HG03045 (cell line): ENCODE measurements around the gene SVBP.
"Not testable (repeated sequence)": the region's sequence is repeated elsewhere in the genome, so short reads cannot be mapped to it uniquely, and the experiment has no call there.

ENCODE experiments used
- ATAC-seq: cut with Tn5 transposase; IDR thresholded peaks from one replicate; pipeline ENCODE4 v1.9.1; 2021; ENCODE audit warnings: mild to moderate bottlenecking, moderate library complexity; ENCODE audit not compliant: unreplicated experiment

SVBP gene

GRCh38 chr1:42841440-42842147, 24.4 kb upstream of the SVBP start:
- no peak for ATAC-seq

- ATAC-seq, result no peak
Observed at GRCh38 chr1:42841010-42841409, 23.8 kb upstream of the SVBP start.

GRCh38 chr1:42838482-42839190, 21.4 kb upstream of the SVBP start:
- no peak for ATAC-seq

- ATAC-seq, result no peak
Observed at GRCh38 chr1:42837709-42838108, 20.5 kb upstream of the SVBP start.

DNA sequence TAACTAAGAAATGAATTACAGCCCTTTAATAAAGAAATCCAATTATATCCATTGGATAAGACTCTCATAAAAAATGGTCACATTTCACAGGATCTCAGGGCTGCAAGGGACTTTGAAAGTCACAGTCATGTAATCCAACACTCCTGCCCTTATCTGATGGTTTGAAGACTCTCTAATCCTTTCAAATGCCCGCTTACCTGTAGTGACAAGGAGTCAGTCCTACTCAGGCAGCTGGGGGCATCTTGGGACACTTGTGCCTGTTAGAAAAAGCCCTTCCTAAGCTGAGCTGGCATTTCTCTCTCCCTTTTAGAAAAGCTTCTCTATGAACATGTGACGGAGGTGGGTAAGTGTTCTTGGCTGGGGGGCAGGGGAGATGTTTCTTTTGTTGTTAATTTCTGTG, 18.2 kb upstream of the SVBP start:
- no peak for ATAC-seq

DNA sequence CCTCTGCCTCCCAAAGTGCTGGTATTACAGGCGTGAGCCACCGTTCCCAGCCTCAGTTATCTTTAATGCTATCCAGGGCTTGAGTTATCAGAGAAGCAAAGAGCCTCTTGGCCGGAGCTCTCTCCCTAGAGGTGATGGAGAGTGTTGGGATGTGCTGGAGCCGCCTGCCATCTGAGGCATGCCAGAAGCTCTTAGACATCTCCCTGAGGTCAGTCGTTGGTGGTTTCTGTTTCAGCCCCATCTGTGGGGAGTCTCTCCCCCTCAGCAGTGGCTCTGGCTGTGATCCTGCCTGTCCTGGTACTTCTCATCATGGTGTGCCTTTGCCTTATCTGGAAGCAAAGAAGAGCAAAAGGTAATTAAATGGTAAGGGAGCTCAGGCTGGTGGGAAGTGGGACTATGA, 17.6 kb upstream of the SVBP start:
- no peak for ATAC-seq

GRCh38 chr1:42833981-42834380, 16.8 kb upstream of the SVBP start:
- ATAC-seq, result no peak

- ATAC-seq, result no peak
Observed at GRCh38 chr1:42832641-42833240, 15.5 kb upstream of the SVBP start.

- no peak for ATAC-seq
Observed at GRCh38 chr1:42831273-42831672, 14.1 kb upstream of the SVBP start.

GRCh38 chr1:42830631-42831030, 13.4 kb upstream of the SVBP start:
- ATAC-seq, result no peak

DNA sequence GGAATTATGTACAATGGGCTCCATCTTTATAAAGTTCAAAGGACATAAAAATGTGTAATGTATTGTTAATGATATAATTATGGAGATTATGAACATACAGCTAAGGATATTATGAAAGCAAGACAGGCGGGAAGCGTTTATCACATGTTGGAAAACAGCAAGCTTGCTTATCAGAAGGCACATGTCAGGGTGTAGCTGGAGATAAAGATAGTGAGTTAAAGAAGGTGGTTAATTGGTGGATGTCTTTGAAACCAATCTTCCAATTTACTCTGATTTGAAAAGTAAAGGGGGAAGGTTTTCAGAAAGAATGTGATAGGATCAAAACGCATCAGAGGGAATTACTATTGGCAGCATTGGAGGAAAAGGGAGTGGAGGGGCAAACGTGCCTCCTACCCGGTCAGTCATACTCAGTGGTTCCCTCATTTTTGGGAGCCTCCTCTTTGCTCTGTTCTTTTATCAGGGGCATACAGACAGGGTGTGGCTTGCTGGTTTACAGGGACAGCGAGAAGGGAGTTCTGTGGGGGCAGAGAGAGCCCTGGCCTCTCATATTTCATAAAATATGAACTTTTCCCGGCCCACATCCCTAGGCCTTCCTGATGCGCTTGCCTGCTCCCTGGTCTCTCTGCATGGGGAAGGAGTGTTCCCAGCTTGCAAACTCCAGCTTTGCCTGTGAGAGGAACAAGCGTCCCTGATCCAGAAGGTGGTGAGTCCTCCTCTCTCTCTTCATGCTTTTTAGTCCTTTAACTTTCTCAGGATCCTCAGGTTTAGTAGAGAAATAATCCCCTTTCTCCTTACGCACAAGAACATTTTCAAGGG, 8.0 kb upstream of the SVBP start:
- no peak for ATAC-seq

GRCh38 chr1:42824481-42825035, 7.4 kb upstream of the SVBP start:
- ATAC-seq, result no peak

- ATAC-seq, result no peak
Observed at GRCh38 chr1:42822800-42823392, 5.7 kb upstream of the SVBP start.

GRCh38 chr1:42821690-42822089, 4.5 kb upstream of the SVBP start:
- no peak for ATAC-seq

- no peak for ATAC-seq
Observed at GRCh38 chr1:42820813-42821212, 3.6 kb upstream of the SVBP start.

DNA sequence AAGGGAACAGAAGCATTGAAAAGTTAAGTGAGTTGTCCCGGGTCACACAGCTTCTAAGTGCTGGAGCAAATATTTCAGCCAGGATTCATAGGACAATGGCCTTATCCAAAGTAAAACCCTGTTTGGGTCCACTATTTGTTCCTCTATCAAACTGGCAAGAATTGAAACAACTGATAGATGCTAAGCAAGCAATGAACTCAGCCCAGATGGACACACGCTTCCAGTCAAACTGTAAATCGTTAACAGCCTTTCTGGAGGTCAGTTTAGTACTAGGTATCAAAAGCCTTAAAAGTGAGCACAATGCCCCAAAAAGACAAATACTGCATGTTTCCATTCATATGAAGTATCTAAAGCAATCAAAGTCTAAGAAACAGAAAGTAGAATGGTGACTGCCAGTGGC, 779 bp upstream of the SVBP start:
- ATAC-seq, result no peak

- ATAC-seq, result no peak
Observed at GRCh38 chr1:42817440-42817767, 207 bp upstream of the SVBP start.

- ATAC-seq, result peak; percentile 4
Observed at GRCh38 chr1:42815941-42816584, 1.1 kb downstream of the SVBP start.

- not testable (repeated sequence) for ATAC-seq
Observed at GRCh38 chr1:42814815-42815214, 2.4 kb downstream of the SVBP start.

DNA sequence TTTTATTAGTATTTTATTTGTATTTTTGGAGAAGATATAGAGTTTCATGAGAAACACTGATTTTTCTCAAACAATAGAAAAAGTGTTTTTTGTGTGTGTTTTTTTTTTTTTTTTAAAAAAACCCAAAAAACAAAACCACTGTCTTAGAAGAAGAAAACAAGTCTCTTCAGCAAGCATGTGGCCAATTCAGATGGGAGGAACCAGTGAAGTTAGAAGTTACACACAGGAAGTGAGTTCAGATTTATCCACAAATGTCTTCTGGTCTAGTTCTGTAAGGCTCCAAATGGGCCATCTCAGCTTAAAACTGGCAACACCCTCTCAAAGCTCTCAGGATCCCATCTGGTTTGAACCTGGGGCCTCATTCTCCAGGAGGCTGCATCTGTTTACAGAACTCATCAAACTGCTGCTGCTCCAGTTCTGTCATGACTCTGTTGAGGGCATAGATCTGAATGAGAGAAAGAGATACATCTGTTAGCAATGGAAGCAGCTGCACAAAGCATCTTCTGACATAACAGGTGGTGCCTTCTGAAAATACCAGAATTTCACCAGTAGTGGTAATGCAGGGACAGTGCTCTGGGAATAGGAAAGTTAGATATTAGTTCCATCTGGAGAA, 10.0 kb downstream of the SVBP start:
- no peak for ATAC-seq
